HG02970 (cell line): Measurements from ENCODE around the gene APC2.
"Not testable (repeated sequence)": the region's sequence is repeated elsewhere in the genome, so short reads cannot be mapped to it uniquely, and the experiment has no call there.

ENCODE experiments used
- ATAC-seq: cut with Tn5 transposase; IDR thresholded peaks from one replicate; pipeline ENCODE4 v1.9.1; 2021; ENCODE audit warnings: mild to moderate bottlenecking, moderate library complexity, moderate number of reproducible peaks; ENCODE audit not compliant: unreplicated experiment, low FRiP score

The APC2 gene

GRCh38 chr19:1491849-1492170 is 41.9 kb downstream of the APC2 start:
- ATAC-seq = no peak

DNA sequence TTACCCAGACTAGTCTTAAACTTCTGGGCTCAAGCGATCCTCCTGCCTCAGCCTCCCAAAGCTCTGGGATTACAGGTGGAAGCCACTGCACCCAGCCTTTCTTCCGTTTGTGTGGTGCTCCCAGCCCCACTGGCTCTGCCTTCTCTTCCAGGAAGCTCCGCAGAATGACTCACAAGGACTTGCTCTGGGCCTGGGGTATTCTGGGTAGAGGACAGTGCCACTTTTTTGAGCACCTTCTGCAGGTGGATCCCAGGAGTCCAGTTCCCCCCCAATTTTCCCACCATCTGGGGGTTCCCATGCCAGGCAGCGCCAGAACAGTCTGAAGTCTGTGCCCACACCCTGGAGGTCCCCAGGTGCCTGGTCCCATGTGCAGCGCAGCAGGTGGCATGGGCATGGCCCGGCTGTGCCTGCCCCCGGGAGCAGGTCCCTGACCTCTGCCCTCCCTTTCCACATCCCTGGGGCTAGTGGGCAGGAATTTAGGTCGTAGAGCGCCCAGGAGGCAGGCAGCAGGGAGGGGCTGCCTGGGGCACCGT is 42.6 kb downstream of the APC2 start:
- ATAC-seq = no peak

- no peak for ATAC-seq
Observed at GRCh38 chr19:1494115-1494815, 44.3 kb downstream of the APC2 start.

DNA sequence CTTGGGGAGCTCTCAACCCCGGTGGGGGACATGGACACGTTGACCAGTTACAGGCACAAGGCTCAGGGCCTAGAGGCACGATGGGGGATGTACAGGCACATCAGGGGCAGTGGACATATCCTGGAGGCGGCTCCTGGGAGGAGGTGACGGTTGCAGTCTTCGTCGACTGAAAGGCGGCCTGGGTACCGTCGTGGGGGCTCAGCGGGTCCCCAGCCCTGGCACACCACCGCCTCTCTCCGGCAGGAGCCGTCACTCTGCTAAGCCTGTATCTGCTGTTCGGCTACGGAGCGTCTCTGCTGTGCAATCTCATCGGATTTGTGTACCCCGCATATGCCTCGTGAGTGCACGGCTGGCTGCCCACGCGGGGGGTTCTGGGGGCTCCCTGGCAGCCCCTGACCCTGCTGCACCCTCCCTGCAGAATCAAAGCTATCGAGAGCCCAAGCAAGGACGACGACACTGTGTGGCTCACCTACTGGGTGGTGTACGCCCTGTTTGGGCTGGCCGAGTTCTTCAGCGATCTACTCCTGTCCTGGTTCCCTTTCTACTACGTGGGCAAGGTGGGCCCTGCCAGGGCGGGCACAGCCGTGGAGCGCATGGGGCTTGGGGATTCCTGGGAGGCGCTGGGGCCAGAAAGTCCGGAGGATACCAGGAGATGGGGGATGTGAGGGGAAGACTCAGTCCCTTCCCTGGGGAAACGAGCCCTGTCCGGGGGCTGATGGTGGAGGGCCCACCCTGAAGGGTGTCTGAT is 45.3 kb downstream of the APC2 start:
- no peak for ATAC-seq

GRCh38 chr19:1495799-1496713 is 46.1 kb downstream of the APC2 start:
- ATAC-seq = no peak

DNA sequence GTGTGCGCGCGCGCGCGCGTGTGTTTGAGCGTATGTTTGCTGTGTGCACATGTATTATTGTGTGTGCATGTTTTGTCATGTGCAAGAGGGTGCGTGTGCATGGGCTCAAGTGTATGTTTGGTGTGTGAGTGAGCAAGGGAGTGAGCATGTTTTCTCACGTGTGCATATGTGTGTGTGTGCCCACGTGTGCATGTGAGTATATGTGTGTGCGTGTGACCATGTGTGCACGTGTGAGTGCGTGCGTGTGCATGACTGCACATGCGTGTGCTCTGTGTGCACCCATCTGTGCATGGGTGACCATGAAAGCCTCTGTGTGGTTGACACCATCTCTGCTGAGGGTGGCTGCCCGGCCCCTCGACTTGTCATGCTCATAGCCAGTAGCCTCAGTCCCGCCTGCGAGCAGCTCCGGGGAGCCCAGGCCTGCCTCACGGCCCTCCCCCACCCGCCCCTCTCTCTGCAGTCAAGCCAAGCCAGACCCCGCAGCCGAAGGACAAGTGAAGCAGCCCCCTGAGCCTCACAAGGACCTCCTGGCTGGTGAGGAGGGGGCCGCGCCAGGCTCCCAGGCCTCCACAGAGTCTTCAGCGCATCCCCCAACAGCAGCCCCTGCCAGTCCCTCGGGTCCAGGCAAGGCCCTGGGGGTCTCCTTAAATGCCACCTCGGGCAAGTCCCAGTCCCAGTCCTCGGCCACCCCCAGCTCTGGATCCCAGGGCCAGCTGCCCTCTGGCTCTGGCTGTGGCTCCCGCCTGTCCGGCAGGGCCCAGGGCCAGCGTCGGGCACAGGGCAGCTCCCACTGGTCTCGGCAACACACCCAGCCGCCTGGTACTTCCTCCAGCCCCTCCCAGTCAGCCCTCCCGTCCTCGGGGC is 47.0 kb downstream of the APC2 start:
- no peak for ATAC-seq

- ATAC-seq = no peak
Observed at GRCh38 chr19:1497578-1498235, 47.8 kb downstream of the APC2 start.

DNA sequence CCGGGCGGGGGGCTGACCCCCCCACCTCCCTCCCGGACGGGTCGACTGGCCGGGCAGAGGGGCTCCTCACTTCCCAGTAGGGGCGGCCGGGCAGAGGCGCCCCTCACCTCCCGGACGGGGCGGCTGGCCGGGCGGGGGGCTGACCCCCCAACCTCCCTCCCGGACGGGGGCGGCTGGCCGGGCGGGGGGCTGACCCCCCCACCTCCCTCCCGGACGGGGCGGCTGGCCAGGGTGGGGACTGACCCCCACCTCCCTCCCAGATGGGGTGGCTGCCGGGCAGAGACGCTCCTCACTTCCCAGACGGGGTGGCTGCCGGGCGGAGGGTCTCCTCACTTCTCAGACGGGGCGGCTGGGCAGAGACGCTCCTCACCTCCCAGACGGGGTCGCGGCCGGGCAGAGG is 49.3 kb downstream of the APC2 start:
- not testable (repeated sequence) for ATAC-seq

DNA sequence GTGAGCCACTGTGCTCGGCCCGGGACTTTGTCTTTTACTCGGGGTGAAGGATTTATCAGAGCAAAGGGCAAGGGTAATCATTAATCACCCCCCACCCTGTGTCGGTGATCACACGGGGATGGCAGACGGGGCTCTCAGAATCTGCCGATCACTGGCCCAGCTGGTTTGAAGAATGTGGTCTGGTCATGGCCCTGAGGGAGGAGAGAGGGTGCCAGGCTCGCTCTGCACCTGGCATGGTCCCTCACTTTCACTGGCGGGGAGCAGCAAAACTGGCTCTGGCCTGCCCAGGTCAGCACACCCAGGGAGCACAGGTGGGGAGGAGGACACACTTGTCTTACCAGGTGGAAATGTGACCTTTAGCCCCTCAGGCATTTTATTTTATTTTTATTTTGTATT is 51.3 kb downstream of the APC2 start:
- no peak for ATAC-seq

DNA sequence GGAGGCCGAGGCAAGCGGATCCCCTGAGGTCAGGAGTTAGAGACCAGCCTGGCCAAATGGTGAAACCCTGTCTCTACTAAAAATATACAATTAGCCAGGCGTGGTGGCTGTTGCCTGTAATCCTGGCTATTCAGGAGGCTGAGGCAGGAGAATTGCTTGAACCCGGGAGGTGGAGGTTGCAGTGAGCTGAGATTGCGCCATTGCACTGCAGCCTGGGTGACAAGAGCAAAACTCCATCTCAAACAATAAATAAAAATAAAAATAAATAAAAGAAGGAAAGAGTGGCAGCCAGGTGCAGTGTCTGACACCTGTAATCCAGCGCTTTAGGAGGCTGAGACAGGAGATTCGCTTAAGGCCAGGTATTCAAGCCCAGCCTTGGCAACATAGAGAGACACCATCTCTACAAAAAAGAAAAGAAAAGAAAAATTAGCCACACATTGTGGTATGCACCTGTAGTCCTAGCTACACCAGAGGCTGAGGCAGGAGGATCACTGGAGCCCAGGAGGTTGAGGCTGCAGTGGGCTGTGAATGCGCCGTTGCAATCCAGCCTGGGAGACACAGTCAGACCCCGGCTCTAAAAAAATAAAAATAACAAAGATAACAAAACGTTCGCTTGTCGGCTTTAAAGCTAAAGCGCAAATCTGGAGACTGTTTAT is 52.6 kb downstream of the APC2 start:
- no peak for ATAC-seq

GRCh38 chr19:1503089-1503924 is 53.4 kb downstream of the APC2 start:
- ATAC-seq = no peak

DNA sequence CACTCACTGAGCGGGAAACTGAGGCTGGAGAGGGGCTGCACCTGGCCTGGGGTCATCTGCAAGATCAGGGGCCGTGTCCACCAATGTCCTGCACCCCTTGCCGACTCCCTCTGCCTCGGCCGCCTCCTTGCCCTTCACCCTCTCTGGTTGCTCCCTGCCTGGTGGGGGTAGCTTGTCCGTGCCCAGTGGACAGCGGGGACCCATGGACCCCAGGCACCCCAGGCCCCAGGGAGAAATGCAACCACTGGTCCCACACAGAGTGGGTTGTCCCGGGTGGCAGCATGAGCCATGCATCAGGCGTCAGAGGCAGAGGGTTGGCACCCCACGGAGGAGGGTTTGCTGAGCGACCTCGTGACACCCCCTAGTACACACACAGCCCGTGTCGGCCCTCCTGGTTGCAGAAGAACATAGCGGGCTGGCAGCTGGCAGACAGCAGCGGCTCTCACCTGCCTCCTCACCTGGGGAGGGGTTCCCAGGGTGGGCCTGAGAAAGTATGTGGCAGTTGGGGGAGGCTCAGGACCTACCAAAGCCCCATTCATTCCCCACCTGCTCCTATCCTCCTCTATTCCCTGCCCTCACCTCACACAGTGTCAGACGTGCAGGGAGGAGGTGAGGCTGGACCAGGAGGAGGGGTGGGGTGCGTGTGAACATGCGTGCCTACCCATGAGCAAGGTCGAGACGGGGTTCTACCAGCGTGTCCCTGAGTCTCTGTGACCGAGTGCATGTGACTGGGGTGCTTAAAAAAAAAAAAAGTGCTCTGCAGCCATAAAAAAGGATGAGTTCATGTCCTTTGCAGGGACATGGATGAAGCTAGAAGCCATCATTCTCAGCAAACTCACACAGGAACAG is 54.2 kb downstream of the APC2 start:
- ATAC-seq = no peak

- no peak for ATAC-seq
Observed at GRCh38 chr19:1505012-1505411, 55.1 kb downstream of the APC2 start.

DNA sequence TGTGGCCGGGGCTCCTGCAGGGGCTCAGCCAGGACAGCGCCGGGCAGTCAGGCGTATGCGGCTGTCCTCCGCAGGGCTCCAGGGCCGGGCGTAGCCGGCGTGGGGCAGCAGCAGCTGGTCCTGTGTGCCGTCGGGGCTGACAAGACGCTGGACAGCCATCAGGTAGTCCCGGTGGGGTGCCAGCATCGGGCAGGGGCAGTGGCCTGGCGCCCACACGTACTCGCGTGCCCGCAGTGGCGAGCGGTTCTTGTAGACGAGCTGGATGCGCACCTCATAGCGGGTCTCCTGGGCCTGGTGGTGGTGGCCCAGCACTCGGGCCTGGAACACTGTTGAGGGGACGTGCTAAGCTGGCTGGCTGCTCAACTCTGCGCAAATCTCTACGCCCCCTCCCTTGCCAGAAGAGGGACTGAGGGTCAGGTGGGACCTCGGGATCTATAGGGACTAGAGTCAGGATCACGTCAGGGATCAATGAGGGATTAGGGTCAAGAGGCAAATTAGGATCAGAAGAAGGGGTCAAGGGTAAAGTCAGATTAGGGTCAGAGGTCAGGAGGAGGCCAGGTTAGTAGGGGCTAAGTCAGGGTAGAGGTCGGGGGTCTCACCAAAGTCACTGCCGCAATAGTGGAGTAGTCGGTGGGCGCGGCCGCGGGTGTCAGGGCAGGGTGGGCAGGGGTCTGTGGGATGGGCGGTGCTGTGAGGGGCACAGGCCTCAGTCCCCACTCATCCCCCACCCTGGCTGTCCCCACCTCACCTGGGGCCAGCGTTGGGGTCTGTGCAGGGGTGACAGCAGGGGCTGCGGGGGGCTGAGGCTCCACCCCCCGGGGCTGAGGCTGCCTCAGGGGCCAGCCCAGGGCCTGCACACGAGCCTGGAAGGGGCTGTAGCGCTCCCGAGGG is 56.3 kb downstream of the APC2 start:
- no peak for ATAC-seq

- no peak for ATAC-seq
Observed at GRCh38 chr19:1507192-1507660, 57.3 kb downstream of the APC2 start.
